EH (cell line): ENCODE measurements around the gene GTSE1.

Experiments used
- DNase-seq: peaks from one replicate; pipeline ENCODE4 v3.0.0-alpha.2; 2015; ENCODE audit warnings: low read depth

The GTSE1 gene

GRCh38 chr22:46273432-46274148, 23.1 kb upstream of the GTSE1 start:
- no peak for DNase-seq

- no peak for DNase-seq
Observed at GRCh38 chr22:46274381-46274780, 22.3 kb upstream of the GTSE1 start.

GRCh38 chr22:46275455-46276122, 21.1 kb upstream of the GTSE1 start:
- peak; percentile 20 for DNase-seq

GRCh38 chr22:46276563-46276962, 20.1 kb upstream of the GTSE1 start:
- DNase-seq, result no peak

- DNase-seq, result no peak
Observed at GRCh38 chr22:46278656-46279645, 17.7 kb upstream of the GTSE1 start.

GRCh38 chr22:46280063-46280817, 16.4 kb upstream of the GTSE1 start:
- DNase-seq, result no peak

- DNase-seq, result no peak
Observed at GRCh38 chr22:46280999-46281623, 15.6 kb upstream of the GTSE1 start.

- DNase-seq, result no peak
Observed at GRCh38 chr22:46281866-46282678, 14.6 kb upstream of the GTSE1 start.

GRCh38 chr22:46286006-46286405, 10.7 kb upstream of the GTSE1 start:
- DNase-seq, result peak; percentile 23

GRCh38 chr22:46286941-46287872, 9.5 kb upstream of the GTSE1 start:
- DNase-seq, result no peak

- DNase-seq, result no peak
Observed at GRCh38 chr22:46287873-46288751, 8.6 kb upstream of the GTSE1 start.

GRCh38 chr22:46288846-46289243, 7.8 kb upstream of the GTSE1 start:
- no peak for DNase-seq

GRCh38 chr22:46289244-46289891, 7.3 kb upstream of the GTSE1 start:
- no peak for DNase-seq

- DNase-seq, result no peak
Observed at GRCh38 chr22:46290121-46290842, 6.4 kb upstream of the GTSE1 start.

GRCh38 chr22:46290843-46291785, 5.6 kb upstream of the GTSE1 start:
- no peak for DNase-seq

GRCh38 chr22:46292173-46292572, 4.5 kb upstream of the GTSE1 start:
- DNase-seq, result no peak
